ENCODE data around the gene SPOCK1.

DNA sequence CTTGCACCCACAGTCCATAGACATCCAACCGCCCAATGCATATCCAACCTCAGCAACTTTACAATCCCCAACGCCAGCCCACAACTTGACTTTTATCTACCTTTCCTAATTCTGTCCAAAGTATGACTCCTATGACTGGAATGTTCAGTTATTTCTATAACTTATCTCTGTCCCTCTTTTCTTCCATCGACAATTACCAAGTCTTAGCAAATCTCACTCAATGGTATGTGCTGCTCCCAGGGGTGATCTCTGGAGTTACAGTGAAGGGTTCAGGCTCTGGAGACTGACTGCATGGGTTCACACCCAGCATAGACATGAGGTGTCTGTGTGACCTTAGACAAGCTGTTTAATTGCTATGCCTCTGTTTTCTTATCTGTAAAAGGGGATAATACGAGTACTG is 106.9 kb downstream of the SPOCK1 start:
- TF ChIP-seq POLR2A (IDR thresholded peaks at IDR 0.05) (no peak), CTCF (IDR thresholded peaks at IDR 0.05) (no peak)
